Chondrocyte (in vitro differentiated cells): Measurements from ENCODE around the gene RPH3AL. TPM values are rescaled to one million over a fixed set of nuclear protein-coding genes. Genes with fewer than 3 reads are reported as not detected.
"Not testable (repeated sequence)": the region's sequence is repeated elsewhere in the genome, so short reads cannot be mapped to it uniquely, and the experiment has no call there.

Source experiments
- DNase-seq: peaks from one replicate; pipeline ENCODE4 v3.0.0; 2021; ENCODE audit warnings: mixed read lengths, low spot score
- H3K27ac Mint-ChIP-seq: one replicate; pipeline ENCODE4 v1.8.0; 2021; ENCODE audit warnings: mild to moderate bottlenecking, moderate library complexity, mixed read lengths; ENCODE audit not compliant: unreplicated experiment
- H3K27me3 Mint-ChIP-seq: 2 replicates; pipeline ENCODE4 v1.8.0; 2021; ENCODE audit warnings: low read depth, mixed read lengths
- H3K36me3 Mint-ChIP-seq: 2 replicates; pipeline ENCODE4 v1.8.0; 2021; ENCODE audit warnings: low read depth, mixed read lengths
- H3K4me1 Mint-ChIP-seq: 2 replicates; pipeline ENCODE4 v1.8.0; 2021; ENCODE audit warnings: low read depth, mild to moderate bottlenecking, mixed read lengths
- H3K4me3 Mint-ChIP-seq: one replicate; pipeline ENCODE4 v1.8.0; 2021; ENCODE audit warnings: mild to moderate bottlenecking, moderate library complexity, mixed read lengths; ENCODE audit not compliant: unreplicated experiment
- H3K9me3 Mint-ChIP-seq: 2 replicates; pipeline ENCODE4 v1.8.0; 2021; ENCODE audit warnings: low read depth, mixed read lengths
- CTCF ChIP-seq: fragments of 200-600 bp; sonication (generic); IDR thresholded peaks from 2 replicates; pipeline ENCODE4 v1.5.0; 2021; ENCODE audit warnings: antibody characterized with exemption, mild to moderate bottlenecking, moderate library complexity
- total RNA-seq: library from RNA; stranded (reverse); gene quantifications from 3 replicates; pipeline ENCODE4 v1.2.1, GENCODE V29; 2021

Gene RPH3AL
- total RNA-seq, 1 donor from 2014 or later, result 4.1 TPM

DNA sequence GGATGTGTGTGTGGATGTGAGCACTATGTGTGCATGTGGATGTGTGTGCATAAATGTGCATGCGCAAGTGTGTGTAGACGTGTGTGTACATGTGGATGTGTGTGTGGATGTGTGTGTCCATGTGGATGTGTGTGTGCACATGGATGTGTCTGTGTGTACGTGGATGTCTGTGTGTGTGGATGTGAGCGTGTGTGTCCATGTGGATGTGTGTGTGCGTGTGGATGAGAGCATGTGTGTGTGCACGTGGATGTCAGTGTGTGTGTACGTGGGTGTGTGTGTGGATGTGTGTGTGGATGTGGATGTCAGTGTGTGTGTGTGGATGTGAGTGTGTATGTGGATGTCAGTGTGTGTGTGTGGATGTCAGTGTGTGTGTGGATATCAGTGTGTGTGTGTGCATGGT is 107.6 kb downstream of the RPH3AL start:
- TF ChIP-seq CTCF, result no peak
- Mint-ChIP-seq H3K4me1 (no peaks in the 10 kb centered on the region), H3K36me3 (peaks cover 4% of the 10 kb centered on the region), H3K27me3 (peaks cover 15% of the 10 kb centered on the region), H3K27ac (no peak overlapping the region), H3K9me3 (no peaks in the 10 kb centered on the region), H3K4me3 (no peak overlapping the region)
- DNase-seq, result peak; percentile 18

GRCh38 chr17:243924-244323 is 108.7 kb downstream of the RPH3AL start:
- H3K27me3 Mint-ChIP-seq, H3K27ac Mint-ChIP-seq, DNase-seq, H3K9me3 Mint-ChIP-seq, H3K36me3 Mint-ChIP-seq, H3K4me1 Mint-ChIP-seq, H3K4me3 Mint-ChIP-seq: not testable (repeated sequence)

DNA sequence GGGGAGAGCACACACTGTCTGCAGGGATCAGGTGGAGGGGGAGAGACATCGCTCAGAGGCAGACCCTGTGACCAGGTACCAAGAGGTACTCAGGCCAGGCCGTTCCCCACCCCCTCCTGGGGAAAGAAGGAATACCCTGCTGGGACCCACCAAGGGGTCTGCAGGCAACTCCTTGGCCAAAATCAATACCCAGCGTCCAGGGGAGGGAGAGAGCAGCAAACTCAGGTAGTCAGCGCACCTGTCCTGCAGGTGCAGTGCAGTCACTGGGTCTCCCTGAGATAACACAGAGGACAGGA is 113.7 kb downstream of the RPH3AL start:
- no peaks in the 10 kb centered on the region for H3K27me3 Mint-ChIP-seq
- no peaks in the 10 kb centered on the region for H3K36me3 Mint-ChIP-seq
- no peak overlapping the region for H3K4me3 Mint-ChIP-seq
- H3K4me1 Mint-ChIP-seq, result no peaks in the 10 kb centered on the region
- no peak overlapping the region for H3K27ac Mint-ChIP-seq
- peak; percentile 50 for DNase-seq
- no peak for TF ChIP-seq CTCF
- no peaks in the 10 kb centered on the region for H3K9me3 Mint-ChIP-seq

DNA sequence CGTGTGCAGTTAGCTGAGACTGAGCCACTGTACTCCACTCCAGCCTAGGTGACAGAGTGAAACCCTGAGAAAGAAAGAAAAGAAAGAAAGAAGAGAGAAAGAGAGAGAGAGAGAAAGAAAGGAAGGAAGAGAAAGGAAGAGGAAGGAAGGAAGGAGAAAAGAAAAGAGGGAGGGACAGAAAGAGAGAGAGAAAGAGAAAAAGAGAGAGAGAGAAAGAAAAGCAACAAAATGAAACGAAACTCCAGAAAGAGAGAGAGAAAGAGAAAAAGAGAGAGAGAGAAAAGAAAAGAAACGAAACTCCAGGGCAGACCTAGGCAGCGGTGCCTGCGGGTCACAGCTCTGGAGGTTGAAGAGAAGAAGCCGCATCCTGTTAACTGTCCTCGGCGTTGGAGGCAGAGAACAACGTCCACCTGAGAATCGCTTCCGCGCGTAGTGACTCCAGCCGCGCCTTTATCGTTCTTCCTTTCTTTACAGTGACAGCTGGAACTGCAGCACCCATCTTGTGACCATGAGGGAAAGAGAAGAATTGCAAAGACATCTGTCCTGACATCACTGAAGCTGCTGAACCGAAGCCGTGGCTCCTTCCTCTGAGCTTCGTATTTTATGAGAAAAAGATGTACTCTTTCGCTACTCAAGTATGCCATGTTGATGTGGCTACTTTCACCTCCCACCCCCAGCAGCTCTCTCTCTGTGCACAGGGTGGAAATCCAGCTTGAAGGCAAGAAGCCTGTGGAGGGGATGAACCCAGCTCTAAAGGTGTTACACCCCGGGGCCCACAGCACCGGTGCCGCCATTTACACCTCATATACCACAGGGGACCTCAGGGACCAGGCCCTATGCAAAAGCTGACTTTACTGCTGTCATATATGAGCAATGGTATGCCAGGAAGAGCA is 114.3 kb downstream of the RPH3AL start:
- H3K27ac Mint-ChIP-seq, result no peak overlapping the region
- no peaks in the 10 kb centered on the region for H3K4me1 Mint-ChIP-seq
- TF ChIP-seq CTCF, result no peak
- H3K4me3 Mint-ChIP-seq, result no peak overlapping the region
- H3K9me3 Mint-ChIP-seq, result no peaks in the 10 kb centered on the region
- DNase-seq, result peak; percentile 25
- H3K27me3 Mint-ChIP-seq, result no peaks in the 10 kb centered on the region
- no peaks in the 10 kb centered on the region for H3K36me3 Mint-ChIP-seq

- no peaks in the 10 kb centered on the region for H3K27me3 Mint-ChIP-seq
- DNase-seq, result peak; percentile 56
- TF ChIP-seq CTCF, result no peak
- H3K9me3 Mint-ChIP-seq, result no peaks in the 10 kb centered on the region
- H3K27ac Mint-ChIP-seq, result no peak overlapping the region
- no peak overlapping the region for H3K4me3 Mint-ChIP-seq
- no peaks in the 10 kb centered on the region for H3K4me1 Mint-ChIP-seq
- no peaks in the 10 kb centered on the region for H3K36me3 Mint-ChIP-seq
Measured at GRCh38 chr17:237406-237955, 115.1 kb downstream of the RPH3AL start.
